ENCODE data around the gene RNU6-1.
A peak's percentile ranks its signal among the peaks of the same experiment; 100 is the strongest.

RNU6-1 gene

DNA sequence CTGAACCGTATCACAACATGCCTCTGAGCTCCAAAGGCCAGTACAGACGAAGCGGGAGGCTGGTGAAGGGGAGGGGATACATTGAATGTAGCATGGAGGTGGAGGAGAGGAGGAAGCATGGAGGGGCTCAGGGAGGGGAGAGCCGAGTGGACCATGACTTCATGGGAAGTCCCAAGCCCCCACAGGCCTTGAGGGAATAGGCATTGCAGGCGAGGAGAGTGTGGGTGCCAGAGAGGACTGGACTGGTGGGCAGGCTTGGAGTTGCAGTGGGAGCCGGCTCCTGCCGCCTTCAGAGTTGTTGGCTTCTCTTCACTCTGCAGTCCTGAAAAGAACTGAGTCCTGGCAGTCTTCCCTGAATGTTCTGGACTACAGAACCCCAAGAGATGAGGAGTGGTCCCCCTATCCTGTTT is 3.3 kb upstream of the RNU6-1 start:
- ChIA-PET POLR2A (no interaction called here), CTCF (interaction anchor here (0.6 kb wide), 1 partner anchor 541 kb away, joined by 6 read pairs; no protein-coding TSS in a partner anchor)
- no peak overlapping the region for H3K4me3 ChIP-seq (ENCODE audit: low read depth, low read length)
- H3K4me1 ChIP-seq (ENCODE audit: control insufficient read depth, insufficient read depth, low read length): no peaks in the 10 kb centered on the region
- H3K36me3 ChIP-seq (ENCODE audit: control insufficient read depth in 2 of 2, insufficient read depth in 1 of 2, low read length in 2 of 2): no peaks in the 10 kb centered on the region
- H3K27ac ChIP-seq (ENCODE audit: extremely low read depth, low read depth, low read length): no peak overlapping the region
- no peaks in the 10 kb centered on the region for H3K9me3 ChIP-seq (ENCODE audit: control insufficient read depth, insufficient read depth, low read depth, low read length)
- TF ChIP-seq GLI2 (tag by site-specific recombination; IDR thresholded peaks at IDR 0.05; ENCODE audit: borderline replicate concordance, low read depth): no peak
- TF ChIP-seq OVOL3 (tag by site-specific recombination; IDR thresholded peaks at IDR 0.05): no peak
- TF ChIP-seq ZNF777 (tag by site-specific recombination; IDR thresholded peaks at IDR 0.05; ENCODE audit: borderline replicate concordance): no peak
- no peak for TF ChIP-seq ZNF510 (tag by site-specific recombination; IDR thresholded peaks at IDR 0.05; ENCODE audit: insufficient replicate concordance)
- TF ChIP-seq ZNF426 (tag by site-specific recombination; IDR thresholded peaks at IDR 0.05): no peak
- no peak for TF ChIP-seq ZNF530 (tag by site-specific recombination; IDR thresholded peaks at IDR 0.05; ENCODE audit: low read depth)
- TF ChIP-seq KLF16 (tag by site-specific recombination; IDR thresholded peaks at IDR 0.05): no peak
- no peak for TF ChIP-seq ZNF600 (tag by site-specific recombination; IDR thresholded peaks at IDR 0.05)
- TF ChIP-seq ZNF629 (tag by site-specific recombination; IDR thresholded peaks at IDR 0.05): no peak
- no peak for TF ChIP-seq MEIS1 (CRISPR knock-in tag; IDR thresholded peaks at IDR 0.05; ENCODE audit: borderline replicate concordance)
- TF ChIP-seq, protein P1, sequence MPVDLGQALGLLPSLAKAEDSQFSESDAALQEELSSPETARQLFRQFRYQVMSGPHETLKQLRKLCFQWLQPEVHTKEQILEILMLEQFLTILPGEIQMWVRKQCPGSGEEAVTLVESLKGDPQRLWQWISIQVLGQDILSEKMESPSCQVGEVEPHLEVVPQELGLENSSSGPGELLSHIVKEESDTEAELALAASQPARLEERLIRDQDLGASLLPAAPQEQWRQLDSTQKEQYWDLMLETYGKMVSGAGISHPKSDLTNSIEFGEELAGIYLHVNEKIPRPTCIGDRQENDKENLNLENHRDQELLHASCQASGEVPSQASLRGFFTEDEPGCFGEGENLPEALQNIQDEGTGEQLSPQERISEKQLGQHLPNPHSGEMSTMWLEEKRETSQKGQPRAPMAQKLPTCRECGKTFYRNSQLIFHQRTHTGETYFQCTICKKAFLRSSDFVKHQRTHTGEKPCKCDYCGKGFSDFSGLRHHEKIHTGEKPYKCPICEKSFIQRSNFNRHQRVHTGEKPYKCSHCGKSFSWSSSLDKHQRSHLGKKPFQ (tag by site-specific recombination; IDR thresholded peaks at IDR 0.05): no peak
- TF ChIP-seq, protein P2, sequence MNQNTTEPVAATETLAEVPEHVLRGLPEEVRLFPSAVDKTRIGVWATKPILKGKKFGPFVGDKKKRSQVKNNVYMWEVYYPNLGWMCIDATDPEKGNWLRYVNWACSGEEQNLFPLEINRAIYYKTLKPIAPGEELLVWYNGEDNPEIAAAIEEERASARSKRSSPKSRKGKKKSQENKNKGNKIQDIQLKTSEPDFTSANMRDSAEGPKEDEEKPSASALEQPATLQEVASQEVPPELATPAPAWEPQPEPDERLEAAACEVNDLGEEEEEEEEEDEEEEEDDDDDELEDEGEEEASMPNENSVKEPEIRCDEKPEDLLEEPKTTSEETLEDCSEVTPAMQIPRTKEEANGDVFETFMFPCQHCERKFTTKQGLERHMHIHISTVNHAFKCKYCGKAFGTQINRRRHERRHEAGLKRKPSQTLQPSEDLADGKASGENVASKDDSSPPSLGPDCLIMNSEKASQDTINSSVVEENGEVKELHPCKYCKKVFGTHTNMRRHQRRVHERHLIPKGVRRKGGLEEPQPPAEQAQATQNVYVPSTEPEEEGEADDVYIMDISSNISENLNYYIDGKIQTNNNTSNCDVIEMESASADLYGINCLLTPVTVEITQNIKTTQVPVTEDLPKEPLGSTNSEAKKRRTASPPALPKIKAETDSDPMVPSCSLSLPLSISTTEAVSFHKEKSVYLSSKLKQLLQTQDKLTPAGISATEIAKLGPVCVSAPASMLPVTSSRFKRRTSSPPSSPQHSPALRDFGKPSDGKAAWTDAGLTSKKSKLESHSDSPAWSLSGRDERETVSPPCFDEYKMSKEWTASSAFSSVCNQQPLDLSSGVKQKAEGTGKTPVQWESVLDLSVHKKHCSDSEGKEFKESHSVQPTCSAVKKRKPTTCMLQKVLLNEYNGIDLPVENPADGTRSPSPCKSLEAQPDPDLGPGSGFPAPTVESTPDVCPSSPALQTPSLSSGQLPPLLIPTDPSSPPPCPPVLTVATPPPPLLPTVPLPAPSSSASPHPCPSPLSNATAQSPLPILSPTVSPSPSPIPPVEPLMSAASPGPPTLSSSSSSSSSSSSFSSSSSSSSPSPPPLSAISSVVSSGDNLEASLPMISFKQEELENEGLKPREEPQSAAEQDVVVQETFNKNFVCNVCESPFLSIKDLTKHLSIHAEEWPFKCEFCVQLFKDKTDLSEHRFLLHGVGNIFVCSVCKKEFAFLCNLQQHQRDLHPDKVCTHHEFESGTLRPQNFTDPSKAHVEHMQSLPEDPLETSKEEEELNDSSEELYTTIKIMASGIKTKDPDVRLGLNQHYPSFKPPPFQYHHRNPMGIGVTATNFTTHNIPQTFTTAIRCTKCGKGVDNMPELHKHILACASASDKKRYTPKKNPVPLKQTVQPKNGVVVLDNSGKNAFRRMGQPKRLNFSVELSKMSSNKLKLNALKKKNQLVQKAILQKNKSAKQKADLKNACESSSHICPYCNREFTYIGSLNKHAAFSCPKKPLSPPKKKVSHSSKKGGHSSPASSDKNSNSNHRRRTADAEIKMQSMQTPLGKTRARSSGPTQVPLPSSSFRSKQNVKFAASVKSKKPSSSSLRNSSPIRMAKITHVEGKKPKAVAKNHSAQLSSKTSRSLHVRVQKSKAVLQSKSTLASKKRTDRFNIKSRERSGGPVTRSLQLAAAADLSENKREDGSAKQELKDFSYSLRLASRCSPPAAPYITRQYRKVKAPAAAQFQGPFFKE (tag by site-specific recombination; IDR thresholded peaks at IDR 0.05; ENCODE audit: borderline replicate concordance): no peak
- no peak for TF ChIP-seq ZNF624 (tag by site-specific recombination; IDR thresholded peaks at IDR 0.05)
- TF ChIP-seq ZNF416 (tag by site-specific recombination; IDR thresholded peaks at IDR 0.05): no peak
- no peak for TF ChIP-seq ZNF571 (tag by site-specific recombination; IDR thresholded peaks at IDR 0.05)
- TF ChIP-seq ZNF596 (tag by site-specific recombination; IDR thresholded peaks at IDR 0.05): no peak
- TF ChIP-seq ZNF560 (tag by site-specific recombination; IDR thresholded peaks at IDR 0.05; ENCODE audit: borderline replicate concordance): no peak
- TF ChIP-seq, protein P3, sequence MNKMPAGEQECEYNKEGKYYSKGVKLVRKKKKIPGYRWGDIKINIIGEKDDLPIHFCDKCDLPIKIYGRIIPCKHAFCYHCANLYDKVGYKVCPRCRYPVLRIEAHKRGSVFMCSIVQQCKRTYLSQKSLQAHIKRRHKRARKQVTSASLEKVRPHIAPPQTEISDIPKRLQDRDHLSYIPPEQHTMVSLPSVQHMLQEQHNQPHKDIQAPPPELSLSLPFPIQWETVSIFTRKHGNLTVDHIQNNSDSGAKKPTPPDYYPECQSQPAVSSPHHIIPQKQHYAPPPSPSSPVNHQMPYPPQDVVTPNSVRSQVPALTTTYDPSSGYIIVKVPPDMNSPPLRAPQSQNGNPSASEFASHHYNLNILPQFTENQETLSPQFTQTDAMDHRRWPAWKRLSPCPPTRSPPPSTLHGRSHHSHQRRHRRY (tag by site-specific recombination; IDR thresholded peaks at IDR 0.05): no peak
- no peak for TF ChIP-seq ZNF792 (tag by site-specific recombination; IDR thresholded peaks at IDR 0.05)
- TF ChIP-seq, protein P4, sequence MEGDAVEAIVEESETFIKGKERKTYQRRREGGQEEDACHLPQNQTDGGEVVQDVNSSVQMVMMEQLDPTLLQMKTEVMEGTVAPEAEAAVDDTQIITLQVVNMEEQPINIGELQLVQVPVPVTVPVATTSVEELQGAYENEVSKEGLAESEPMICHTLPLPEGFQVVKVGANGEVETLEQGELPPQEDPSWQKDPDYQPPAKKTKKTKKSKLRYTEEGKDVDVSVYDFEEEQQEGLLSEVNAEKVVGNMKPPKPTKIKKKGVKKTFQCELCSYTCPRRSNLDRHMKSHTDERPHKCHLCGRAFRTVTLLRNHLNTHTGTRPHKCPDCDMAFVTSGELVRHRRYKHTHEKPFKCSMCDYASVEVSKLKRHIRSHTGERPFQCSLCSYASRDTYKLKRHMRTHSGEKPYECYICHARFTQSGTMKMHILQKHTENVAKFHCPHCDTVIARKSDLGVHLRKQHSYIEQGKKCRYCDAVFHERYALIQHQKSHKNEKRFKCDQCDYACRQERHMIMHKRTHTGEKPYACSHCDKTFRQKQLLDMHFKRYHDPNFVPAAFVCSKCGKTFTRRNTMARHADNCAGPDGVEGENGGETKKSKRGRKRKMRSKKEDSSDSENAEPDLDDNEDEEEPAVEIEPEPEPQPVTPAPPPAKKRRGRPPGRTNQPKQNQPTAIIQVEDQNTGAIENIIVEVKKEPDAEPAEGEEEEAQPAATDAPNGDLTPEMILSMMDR (tag by site-specific recombination; IDR thresholded peaks at IDR 0.05): 0 out of 2 replicates have a peak, but pooled peaks have one; percentile 17
- TF ChIP-seq GLI4 (tag by site-specific recombination; IDR thresholded peaks at IDR 0.05): no peak
- TF ChIP-seq ZNF23 (tag by site-specific recombination; IDR thresholded peaks at IDR 0.05; ENCODE audit: borderline replicate concordance): no peak
- no peak for TF ChIP-seq ZSCAN16 (tag by site-specific recombination; IDR thresholded peaks at IDR 0.05)
- no peak for TF ChIP-seq ZNF585B (tag by site-specific recombination; IDR thresholded peaks at IDR 0.05)
- no peak for TF ChIP-seq ZNF266 (tag by site-specific recombination; IDR thresholded peaks at IDR 0.05; ENCODE audit: low read depth)
- TF ChIP-seq KLF7 (tag by site-specific recombination; IDR thresholded peaks at IDR 0.05; ENCODE audit: borderline replicate concordance): no peak
- TF ChIP-seq, protein P5, sequence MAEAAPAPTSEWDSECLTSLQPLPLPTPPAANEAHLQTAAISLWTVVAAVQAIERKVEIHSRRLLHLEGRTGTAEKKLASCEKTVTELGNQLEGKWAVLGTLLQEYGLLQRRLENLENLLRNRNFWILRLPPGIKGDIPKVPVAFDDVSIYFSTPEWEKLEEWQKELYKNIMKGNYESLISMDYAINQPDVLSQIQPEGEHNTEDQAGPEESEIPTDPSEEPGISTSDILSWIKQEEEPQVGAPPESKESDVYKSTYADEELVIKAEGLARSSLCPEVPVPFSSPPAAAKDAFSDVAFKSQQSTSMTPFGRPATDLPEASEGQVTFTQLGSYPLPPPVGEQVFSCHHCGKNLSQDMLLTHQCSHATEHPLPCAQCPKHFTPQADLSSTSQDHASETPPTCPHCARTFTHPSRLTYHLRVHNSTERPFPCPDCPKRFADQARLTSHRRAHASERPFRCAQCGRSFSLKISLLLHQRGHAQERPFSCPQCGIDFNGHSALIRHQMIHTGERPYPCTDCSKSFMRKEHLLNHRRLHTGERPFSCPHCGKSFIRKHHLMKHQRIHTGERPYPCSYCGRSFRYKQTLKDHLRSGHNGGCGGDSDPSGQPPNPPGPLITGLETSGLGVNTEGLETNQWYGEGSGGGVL (tag by site-specific recombination; IDR thresholded peaks at IDR 0.05): peak; percentile 44
- no peak for TF ChIP-seq TCF7L2 (IDR thresholded peaks at IDR 0.05; ENCODE audit: borderline replicate concordance, low read depth, low read length)

All from HEK293 (cell line).